ENCODE data around the gene CRIP2.

Gene CRIP2

DNA sequence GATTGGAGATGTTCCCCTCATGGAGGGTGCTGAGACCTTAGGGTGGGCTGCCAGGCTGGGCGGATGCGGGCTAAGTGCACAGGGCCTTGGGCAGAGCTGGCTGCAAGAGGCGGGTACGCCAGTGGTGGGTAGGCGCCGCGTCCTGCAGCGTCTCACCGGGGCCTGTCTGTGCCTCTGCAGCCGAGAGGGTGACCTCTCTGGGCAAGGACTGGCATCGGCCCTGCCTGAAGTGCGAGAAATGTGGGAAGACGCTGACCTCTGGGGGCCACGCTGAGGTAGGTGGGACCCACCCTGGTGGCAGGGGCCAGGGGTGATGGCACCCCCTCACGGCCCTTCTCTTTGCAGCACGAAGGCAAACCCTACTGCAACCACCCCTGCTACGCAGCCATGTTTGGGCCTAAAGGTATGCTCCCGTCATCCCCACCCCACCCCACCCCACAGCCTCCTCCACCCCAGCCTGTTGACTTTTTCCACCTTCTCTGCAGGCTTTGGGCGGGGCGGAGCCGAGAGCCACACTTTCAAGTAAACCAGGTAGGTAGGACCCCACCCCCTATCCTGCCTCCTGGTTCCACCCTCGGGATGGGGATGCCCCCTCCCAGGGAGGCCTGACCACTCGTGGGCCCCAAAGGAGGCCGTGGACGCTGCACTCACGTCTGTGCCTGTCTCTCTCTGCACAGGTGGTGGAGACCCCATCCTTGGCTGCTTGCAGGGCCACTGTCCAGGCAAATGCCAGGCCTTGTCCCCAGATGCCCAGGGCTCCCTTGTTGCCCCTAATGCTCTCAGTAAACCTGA is 13.6 kb downstream of the CRIP2 start:
- TF ChIP-seq REST (IDR thresholded peaks at IDR 0.05; ENCODE audit: low read depth) (no peak), RAD21 (IDR thresholded peaks at IDR 0.05; ENCODE audit: low read depth) (peak; percentile 31; the same call in 1 of the 2 replicates)

DNA sequence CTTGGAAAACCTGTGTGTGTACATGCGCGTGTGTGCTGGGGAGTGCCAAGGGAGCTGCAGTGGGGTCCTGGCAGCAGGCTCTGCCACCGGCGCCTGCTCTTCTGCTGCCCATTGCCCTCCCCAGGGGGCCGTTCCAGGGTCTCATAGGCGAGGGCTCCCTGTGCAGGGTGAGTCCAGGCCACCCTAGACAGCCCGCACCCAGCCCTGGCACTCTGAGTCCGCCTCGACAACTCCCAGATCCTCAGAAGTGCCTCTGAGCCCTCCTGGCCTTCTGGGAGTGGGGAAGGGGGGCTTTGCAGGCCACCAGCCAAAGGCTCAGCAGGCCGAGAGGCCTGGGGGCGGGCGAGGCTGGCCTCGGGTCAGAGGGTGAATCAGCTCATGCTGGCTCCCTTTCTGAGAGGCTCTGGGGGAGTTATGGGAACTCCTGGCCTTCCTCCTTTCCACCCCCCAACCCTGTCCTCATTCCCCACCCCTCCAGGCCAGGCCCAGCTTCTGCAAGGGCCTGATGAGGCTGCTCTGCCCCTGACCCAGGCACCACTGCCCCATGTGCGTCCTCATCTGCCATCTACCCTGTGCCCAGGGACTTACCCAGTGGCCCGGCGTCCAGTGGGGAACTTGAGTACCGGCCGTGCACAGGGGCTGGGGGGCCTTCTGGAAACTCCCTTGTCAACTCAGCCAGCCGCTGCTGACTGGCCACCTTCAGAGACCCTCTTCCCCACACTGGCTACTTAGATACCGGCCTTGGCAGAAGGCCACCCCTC is 14.3 kb downstream of the CRIP2 start:
- TF ChIP-seq YY1 (IDR thresholded peaks at IDR 0.05; ENCODE audit: low read depth) (no peak), CREB1 (IDR thresholded peaks at IDR 0.05; ENCODE audit: low read depth) (no peak), RAD21 (IDR thresholded peaks at IDR 0.05; ENCODE audit: low read depth) (no peak), NFIC (IDR thresholded peaks at IDR 0.05) (no peak), FOXM1 (IDR thresholded peaks at IDR 0.05; ENCODE audit: borderline replicate concordance, low read depth) (no peak), CEBPB (IDR thresholded peaks at IDR 0.05) (no peak), MAX (IDR thresholded peaks at IDR 0.05) (no peak), USF1 (IDR thresholded peaks at IDR 0.05) (no peak), TEAD4 (IDR thresholded peaks at IDR 0.05) (no peak), TCF12 (IDR thresholded peaks at IDR 0.05; ENCODE audit: low read depth) (no peak), TAF1 (IDR thresholded peaks at IDR 0.05; ENCODE audit: low read depth) (no peak), EGR1 (IDR thresholded peaks at IDR 0.05) (no peak), ZBTB7A (IDR thresholded peaks at IDR 0.05; ENCODE audit: low read depth) (no peak; the same call in 1 of the 2 replicates), REST (IDR thresholded peaks at IDR 0.05; ENCODE audit: low read depth) (no peak), EP300 (IDR thresholded peaks at IDR 0.05; ENCODE audit: borderline replicate concordance) (no peak)

GRCh38 chr14:105489542-105490266 is 15.1 kb downstream of the CRIP2 start:
- no peak for TF ChIP-seq TAF1 (IDR thresholded peaks at IDR 0.05; ENCODE audit: low read depth)
- no peak for TF ChIP-seq CREB1 (IDR thresholded peaks at IDR 0.05; ENCODE audit: low read depth)
- peak; percentile 66 for TF ChIP-seq YY1 (IDR thresholded peaks at IDR 0.05; ENCODE audit: low read depth)
- TF ChIP-seq TEAD4 (IDR thresholded peaks at IDR 0.05) = peak; percentile 41
- peak; percentile 68 for TF ChIP-seq RAD21 (IDR thresholded peaks at IDR 0.05; ENCODE audit: low read depth)
- peak; percentile 81 for TF ChIP-seq EGR1 (IDR thresholded peaks at IDR 0.05)
- no peak for TF ChIP-seq USF1 (IDR thresholded peaks at IDR 0.05)
- TF ChIP-seq MAX (IDR thresholded peaks at IDR 0.05) = peak; percentile 63
- TF ChIP-seq CEBPB (IDR thresholded peaks at IDR 0.05) = no peak
- TF ChIP-seq ZBTB7A (IDR thresholded peaks at IDR 0.05; ENCODE audit: low read depth) = peak; percentile 75
- peak; percentile 80 for TF ChIP-seq TCF12 (IDR thresholded peaks at IDR 0.05; ENCODE audit: low read depth)
- TF ChIP-seq EP300 (IDR thresholded peaks at IDR 0.05; ENCODE audit: borderline replicate concordance) = no peak
- peak; percentile 60 for TF ChIP-seq NFIC (IDR thresholded peaks at IDR 0.05)

DNA sequence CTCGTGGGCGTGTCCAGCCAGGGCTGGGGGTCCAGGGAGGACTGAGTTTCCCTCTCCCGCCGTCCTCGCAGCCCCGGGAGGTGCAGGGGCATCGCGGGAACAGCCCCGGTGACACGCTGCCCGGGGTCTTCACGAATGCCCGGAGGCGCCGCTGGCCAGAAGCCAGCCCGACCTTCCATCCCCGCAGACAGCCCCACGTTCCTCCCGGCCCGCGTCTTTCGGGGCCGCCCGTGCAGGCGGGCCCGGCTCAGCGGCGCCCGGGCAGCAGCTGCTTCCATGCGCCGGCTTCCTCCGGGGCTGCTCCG is 15.6 kb downstream of the CRIP2 start:
- TF ChIP-seq ZBTB7A (IDR thresholded peaks at IDR 0.05; ENCODE audit: low read depth) (peak; percentile 42), EGR1 (IDR thresholded peaks at IDR 0.05) (no peak)

- TF ChIP-seq CREB1 (IDR thresholded peaks at IDR 0.05; ENCODE audit: low read depth) = no peak
- no peak for TF ChIP-seq REST (IDR thresholded peaks at IDR 0.05; ENCODE audit: low read depth)
- TF ChIP-seq EP300 (IDR thresholded peaks at IDR 0.05; ENCODE audit: borderline replicate concordance) = 0 out of 2 replicates have a peak, but pooled peaks have one; percentile 30
- no peak; the same call in none of the 2 replicates for TF ChIP-seq USF1 (IDR thresholded peaks at IDR 0.05)
- TF ChIP-seq MAX (IDR thresholded peaks at IDR 0.05) = peak; percentile 19; the same call in 1 of the 2 replicates
- TF ChIP-seq YY1 (IDR thresholded peaks at IDR 0.05; ENCODE audit: low read depth) = peak; percentile 15; the same call in 1 of the 2 replicates
- peak; percentile 60 for TF ChIP-seq TAF1 (IDR thresholded peaks at IDR 0.05; ENCODE audit: low read depth)
- TF ChIP-seq TCF12 (IDR thresholded peaks at IDR 0.05; ENCODE audit: low read depth) = peak; percentile 32; the same call in 1 of the 2 replicates
- TF ChIP-seq ZBTB7A (IDR thresholded peaks at IDR 0.05; ENCODE audit: low read depth) = peak; percentile 75
- peak; percentile 68; the same call in 1 of the 2 replicates for TF ChIP-seq RAD21 (IDR thresholded peaks at IDR 0.05; ENCODE audit: low read depth)
- no peak for TF ChIP-seq CEBPB (IDR thresholded peaks at IDR 0.05)
- TF ChIP-seq NFIC (IDR thresholded peaks at IDR 0.05) = peak; percentile 22; the same call in 1 of the 2 replicates
- no peak for TF ChIP-seq TEAD4 (IDR thresholded peaks at IDR 0.05)
- no peak for TF ChIP-seq FOXM1 (IDR thresholded peaks at IDR 0.05; ENCODE audit: borderline replicate concordance, low read depth)
- TF ChIP-seq EGR1 (IDR thresholded peaks at IDR 0.05) = no peak
Observed at GRCh38 chr14:105490572-105491365, 16.1 kb downstream of the CRIP2 start, which contains the start of gene TEDC1. Gene TEDC1, plus strand, starts transcription at chr14:105491246. Its CDS starts 130 bp downstream, at chr14:105491376.

Data from Ishikawa (cell line).